Measurements from ENCODE around the gene ZNF823. TPM values are rescaled to one million over a fixed set of nuclear protein-coding genes. Genes with fewer than 3 reads are reported as not detected.

The ZNF823 gene
- total and polyA plus RNA-seq, 2 donors (not counting 3 experiments of a cell fraction or from before 2014, with no cell fraction given), result 1.4 to 4.4 TPM

DNA sequence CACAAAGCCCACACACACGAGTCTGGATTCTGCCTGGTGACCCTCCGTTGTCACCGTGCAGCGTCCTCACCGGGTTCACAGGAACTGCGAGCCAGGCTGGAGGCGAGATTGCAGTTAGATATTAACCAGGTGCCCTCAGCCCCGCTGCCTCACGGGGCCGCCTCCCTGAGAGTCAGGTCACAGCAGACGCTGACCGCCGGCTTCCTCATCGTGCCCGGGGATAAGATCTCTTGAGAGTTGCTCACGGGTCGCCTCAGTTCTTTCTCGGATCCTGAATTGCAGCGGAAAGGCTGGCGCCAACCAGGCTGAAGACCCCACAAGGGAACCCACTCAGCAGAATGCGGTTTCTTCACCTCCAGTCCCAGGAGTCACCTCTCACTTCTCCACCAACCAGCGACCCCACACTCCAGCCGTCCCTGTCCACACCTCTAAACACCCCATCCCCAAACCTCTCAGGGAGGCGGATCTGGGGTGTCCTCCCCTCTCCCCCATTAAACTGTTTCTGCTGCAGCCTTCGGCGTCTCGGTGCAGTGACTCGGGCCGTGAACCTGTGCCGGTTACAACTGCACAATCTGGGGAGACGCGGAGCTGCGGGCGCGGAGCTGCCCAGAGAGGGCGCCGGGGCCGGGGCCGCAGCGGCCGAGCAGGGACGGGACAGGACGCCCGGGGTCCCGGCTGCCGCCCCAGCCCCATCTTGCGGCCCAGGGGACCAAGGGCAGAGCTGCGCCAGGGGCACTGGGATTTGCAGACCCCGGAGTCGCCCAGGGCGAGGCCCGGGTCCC, 591 bp downstream of the ZNF823 start:
- TSS peak; percentile 33 for BruUV-seq (replicated peaks)
- peak overlapping the region; percentile 80 for H3K9ac ChIP-seq (replicated peaks; ENCODE audit: extremely low read depth, insufficient read depth, low read length)
- H4K20me1 ChIP-seq (replicated peaks; ENCODE audit: control insufficient read depth, extremely low read depth, insufficient read depth, low read length), result no peaks in the 10 kb centered on the region
- ChIA-PET CTCF (interaction anchor here (1.0 to 3.9 kb wide), 6 partner anchors 37 to 65 kb away, joined by 3 to 26 read pairs (median 4); partner anchors contain the start of gene ZNF491), POLR2A (no interaction called here)
- H3K27ac ChIP-seq (ENCODE audit: insufficient read depth, low read depth, low read length), result peak overlapping the region; percentile 66
- FAIRE-seq (peak; percentile 8), DNase-seq (ENCODE audit: low read depth, low spot score) (peak; percentile 34)
- no peaks in the 10 kb centered on the region for H3K27me3 ChIP-seq (ENCODE audit: control insufficient read depth in 2 of 2, insufficient read depth in 2 of 2, low read length in 2 of 2)
- intact Hi-C loops (cut with micrococcal nuclease) (loop anchor here (1.0 to 5.0 kb wide), 5 partner anchors 38 to 141 kb away; partner anchors contain the start of genes ZNF440 and ZNF627), dilution Hi-C loops (cut with MboI; ENCODE audit: extremely low pct_ligation_motif_present, low sequenced_read_pairs) (no loop called here)
- H3K36me3 ChIP-seq (ENCODE audit: control insufficient read depth in 2 of 2, extremely low read depth in 1 of 2, insufficient read depth in 2 of 2, low read length in 2 of 2), result no peaks in the 10 kb centered on the region
- H3K79me2 ChIP-seq (ENCODE audit: control insufficient read depth, insufficient read depth, low read length), result peaks cover 26% of the 10 kb centered on the region
- peak overlapping the region; percentile 73 for H3K4me2 ChIP-seq (ENCODE audit: insufficient read depth, low read length)
- no peaks in the 10 kb centered on the region for H3K9me3 ChIP-seq (replicated peaks; ENCODE audit: control insufficient read depth, insufficient read depth, low read length)
- peak overlapping the region; percentile 66 to 90 (median 83) for H3K4me3 ChIP-seq (replicated peaks in 1 of 3; ENCODE audit: insufficient read depth in 1 of 3, low read depth in 1 of 3, low read length in 3 of 3)
- TF ChIP-seq GATA2 (IDR thresholded peaks at IDR 0.05; ENCODE audit: insufficient read depth, insufficient read length, low read depth, low read length), result peak; percentile 47
- no peak for TF ChIP-seq EZH2 (IDR thresholded peaks at IDR 0.05; ENCODE audit: borderline replicate concordance, low read depth, low read length, severe bottlenecking)
- peak overlapping the region; percentile 89 for H2AFZ ChIP-seq (ENCODE audit: low read depth, low read length)
- peaks cover 13% of the 10 kb centered on the region for H3K4me1 ChIP-seq (ENCODE audit: control insufficient read depth, extremely low read depth, insufficient read depth, low read length)
- no peaks in the 10 kb centered on the region for H3K9me1 ChIP-seq (replicated peaks; ENCODE audit: control insufficient read depth, extremely low read depth, insufficient read depth, low read length)

- no peak overlapping the region for H2AFZ ChIP-seq (ENCODE audit: low read depth, low read length)
- no peaks in the 10 kb centered on the region for H4K20me1 ChIP-seq (replicated peaks; ENCODE audit: control insufficient read depth, extremely low read depth, insufficient read depth, low read length)
- POLR2A ChIA-PET, result no interaction called here
- H3K9me3 ChIP-seq (replicated peaks; ENCODE audit: control insufficient read depth, insufficient read depth, low read length), result no peaks in the 10 kb centered on the region
- no peak overlapping the region for H3K4me2 ChIP-seq (ENCODE audit: insufficient read depth, low read length)
- H3K79me2 ChIP-seq (ENCODE audit: control insufficient read depth, insufficient read depth, low read length), result peaks cover 31% of the 10 kb centered on the region
- no peaks in the 10 kb centered on the region for H3K36me3 ChIP-seq (ENCODE audit: control insufficient read depth in 2 of 2, extremely low read depth in 1 of 2, insufficient read depth in 2 of 2, low read length in 2 of 2)
- H3K27ac ChIP-seq (ENCODE audit: insufficient read depth, low read depth, low read length), result no peak overlapping the region
- dilution Hi-C loops (cut with MboI; ENCODE audit: extremely low pct_ligation_motif_present, low sequenced_read_pairs) (no loop called here), intact Hi-C loops (cut with micrococcal nuclease) (loop anchor here (5.0 kb wide), 1 partner anchor 139 kb away; the partner anchor contains the start of gene ZNF627)
- no peak for DNase-seq (ENCODE audit: low read depth, low spot score)
- H3K9me1 ChIP-seq (replicated peaks; ENCODE audit: control insufficient read depth, extremely low read depth, insufficient read depth, low read length), result no peaks in the 10 kb centered on the region
- no peak overlapping the region for H3K4me3 ChIP-seq (replicated peaks in 1 of 3; ENCODE audit: insufficient read depth in 1 of 3, low read depth in 1 of 3, low read length in 3 of 3)
- BruUV-seq (replicated peaks), result no TSS peak
- peaks cover 13% of the 10 kb centered on the region for H3K4me1 ChIP-seq (ENCODE audit: control insufficient read depth, extremely low read depth, insufficient read depth, low read length)
- H3K9ac ChIP-seq (replicated peaks; ENCODE audit: extremely low read depth, insufficient read depth, low read length), result no peak overlapping the region
- CTCF ChIA-PET, result interaction anchor here (1.3 to 3.9 kb wide), 3 partner anchors 35 to 61 kb away, joined by 5 to 26 read pairs (median 6); partner anchors contain the start of gene ZNF491
- TF ChIP-seq POLR2A (IDR thresholded peaks at IDR 0.05; ENCODE audit: low read depth, low read length) (no peak), GATA2 (IDR thresholded peaks at IDR 0.05; ENCODE audit: insufficient read depth, insufficient read length, low read depth, low read length) (no peak), POLR2AphosphoS5 (IDR thresholded peaks at IDR 0.05; ENCODE audit: insufficient read depth, low read depth, low read length) (no peak), FOS (IDR thresholded peaks at IDR 0.05; ENCODE audit: borderline replicate concordance, insufficient read depth, low read length) (no peak), EZH2 (IDR thresholded peaks at IDR 0.05; ENCODE audit: borderline replicate concordance, low read depth, low read length, severe bottlenecking) (no peak), MYC (IDR thresholded peaks at IDR 0.05; ENCODE audit: low read depth, low read length) (no peak), JUN (IDR thresholded peaks at IDR 0.05; ENCODE audit: borderline replicate concordance, insufficient read depth, insufficient read length, low read depth) (no peak), MAX (IDR thresholded peaks at IDR 0.05; ENCODE audit: insufficient read depth, insufficient read length) (no peak)
- TF ChIP-seq, protein P1, sequence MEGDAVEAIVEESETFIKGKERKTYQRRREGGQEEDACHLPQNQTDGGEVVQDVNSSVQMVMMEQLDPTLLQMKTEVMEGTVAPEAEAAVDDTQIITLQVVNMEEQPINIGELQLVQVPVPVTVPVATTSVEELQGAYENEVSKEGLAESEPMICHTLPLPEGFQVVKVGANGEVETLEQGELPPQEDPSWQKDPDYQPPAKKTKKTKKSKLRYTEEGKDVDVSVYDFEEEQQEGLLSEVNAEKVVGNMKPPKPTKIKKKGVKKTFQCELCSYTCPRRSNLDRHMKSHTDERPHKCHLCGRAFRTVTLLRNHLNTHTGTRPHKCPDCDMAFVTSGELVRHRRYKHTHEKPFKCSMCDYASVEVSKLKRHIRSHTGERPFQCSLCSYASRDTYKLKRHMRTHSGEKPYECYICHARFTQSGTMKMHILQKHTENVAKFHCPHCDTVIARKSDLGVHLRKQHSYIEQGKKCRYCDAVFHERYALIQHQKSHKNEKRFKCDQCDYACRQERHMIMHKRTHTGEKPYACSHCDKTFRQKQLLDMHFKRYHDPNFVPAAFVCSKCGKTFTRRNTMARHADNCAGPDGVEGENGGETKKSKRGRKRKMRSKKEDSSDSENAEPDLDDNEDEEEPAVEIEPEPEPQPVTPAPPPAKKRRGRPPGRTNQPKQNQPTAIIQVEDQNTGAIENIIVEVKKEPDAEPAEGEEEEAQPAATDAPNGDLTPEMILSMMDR (IDR thresholded peaks at IDR 0.05; ENCODE audit: extremely low read depth in 1 of 2, insufficient read depth in 1 of 2, low read depth in 1 of 2, low read length in 2 of 2), result no peak
- no peaks in the 10 kb centered on the region for H3K27me3 ChIP-seq (ENCODE audit: control insufficient read depth in 2 of 2, insufficient read depth in 2 of 2, low read length in 2 of 2)
- no peak for FAIRE-seq
Observed at GRCh38 chr19:11736696-11737095, 2.0 kb downstream of the ZNF823 start.

All from endothelial cell of umbilical vein (primary cell).